A549 treated with CORT108297 at 1 μM for 4 hours (cell line): ENCODE measurements around the gene NAA11. TPM values are rescaled to one million over a fixed set of nuclear protein-coding genes. Genes with fewer than 3 reads are reported as not detected.

ENCODE experiments used
- total RNA-seq: library from RNA; stranded (reverse); fragments of 200-300 nt; extraction: Qiagen RNA extraction; gene quantifications from 5 replicates; pipeline ENCODE4 v1.2.3, GENCODE V29; 2022

The NAA11 gene
- not detected in 5 replicates for total RNA-seq

GRCh38 chr4:79325864-79326328 is at the start of gene NAA11:
Gene NAA11 (minus strand): TSS chr4:79326061. CDS start chr4:79325877, 184 bp downstream.

Other genes with a start within 250 kb of the NAA11 start
- not detected in 5 replicates for gene GK2, start 82.2 kb upstream of the NAA11 start, total RNA-seq